Stimulated activated CD4-positive, alpha-beta T cell treated with anti-CD3 and anti-CD28 coated beads, Interleukin-15, amount 100 ng/mL, for 24 hours (primary cell): ENCODE measurements around the gene RPL23.

ENCODE experiments used
- DNase-seq: peaks from one replicate; pipeline ENCODE4 v3.0.0-alpha.2; 2020

Gene RPL23

DNA sequence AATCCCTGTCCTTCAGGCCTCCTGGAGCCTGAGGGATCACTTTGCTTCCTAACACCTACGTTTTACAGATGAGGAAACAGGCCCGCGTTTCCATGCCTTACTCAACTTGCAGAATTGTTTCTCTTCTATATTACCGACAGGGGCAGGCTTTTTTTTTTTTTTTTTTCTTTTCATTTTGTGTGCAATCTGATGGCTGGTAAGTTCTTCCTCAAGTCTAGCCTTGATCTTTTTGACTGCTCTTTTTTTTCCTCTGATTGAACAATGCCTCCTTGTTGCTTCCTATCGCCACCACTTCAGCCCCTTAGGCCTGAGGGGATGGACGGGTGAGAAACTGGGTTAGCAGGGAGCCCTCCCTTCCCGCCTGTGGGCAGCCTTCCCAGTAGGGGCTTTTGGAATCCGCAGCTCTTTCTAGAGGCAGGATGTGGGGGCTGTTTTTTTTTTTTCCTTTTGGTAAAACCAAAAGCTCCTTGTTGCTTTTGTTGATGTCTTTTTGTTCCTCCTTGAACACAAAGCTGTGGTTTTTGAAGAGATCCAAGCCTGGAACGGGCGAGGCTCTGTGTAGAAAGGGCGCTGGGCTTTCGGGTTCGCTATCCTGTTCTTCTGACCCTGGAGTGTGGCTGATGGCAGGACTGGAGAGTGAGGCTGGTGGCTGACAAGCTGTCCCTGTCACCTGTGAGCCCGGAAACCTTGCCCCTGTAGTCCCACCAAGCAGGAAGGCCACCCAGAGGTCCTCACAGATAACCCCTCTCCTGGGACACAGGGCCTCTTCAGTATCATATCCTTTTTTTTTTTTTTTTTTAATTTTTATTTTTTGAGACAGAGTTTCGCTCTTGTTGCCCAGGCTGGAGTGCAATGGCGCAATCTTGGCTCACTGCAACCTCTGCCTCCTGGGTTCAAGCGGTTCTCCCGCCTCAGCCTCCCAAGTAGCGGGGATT, 30.3 kb upstream of the RPL23 start:
- no peak for DNase-seq

DNA sequence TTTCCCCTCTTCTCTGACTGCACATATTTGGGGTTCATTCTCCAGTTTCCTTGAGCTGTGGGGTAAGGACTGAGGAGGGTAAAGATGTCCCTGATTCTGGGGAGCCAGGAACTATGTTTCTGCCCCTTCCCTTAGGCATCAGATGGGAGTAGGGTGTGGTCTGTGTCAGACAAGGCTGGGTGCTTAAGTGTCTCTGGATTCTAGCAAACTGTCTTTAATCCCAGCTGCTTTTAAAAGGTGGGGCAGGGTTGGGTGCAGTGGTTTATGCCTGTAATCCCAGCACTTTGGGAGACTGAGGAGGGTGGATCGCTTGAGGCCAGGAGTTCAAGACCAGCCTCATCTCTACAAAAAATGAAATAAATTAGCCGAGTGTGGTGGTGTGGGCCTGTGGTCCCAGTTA, 29.3 kb upstream of the RPL23 start:
- DNase-seq: no peak

DNA sequence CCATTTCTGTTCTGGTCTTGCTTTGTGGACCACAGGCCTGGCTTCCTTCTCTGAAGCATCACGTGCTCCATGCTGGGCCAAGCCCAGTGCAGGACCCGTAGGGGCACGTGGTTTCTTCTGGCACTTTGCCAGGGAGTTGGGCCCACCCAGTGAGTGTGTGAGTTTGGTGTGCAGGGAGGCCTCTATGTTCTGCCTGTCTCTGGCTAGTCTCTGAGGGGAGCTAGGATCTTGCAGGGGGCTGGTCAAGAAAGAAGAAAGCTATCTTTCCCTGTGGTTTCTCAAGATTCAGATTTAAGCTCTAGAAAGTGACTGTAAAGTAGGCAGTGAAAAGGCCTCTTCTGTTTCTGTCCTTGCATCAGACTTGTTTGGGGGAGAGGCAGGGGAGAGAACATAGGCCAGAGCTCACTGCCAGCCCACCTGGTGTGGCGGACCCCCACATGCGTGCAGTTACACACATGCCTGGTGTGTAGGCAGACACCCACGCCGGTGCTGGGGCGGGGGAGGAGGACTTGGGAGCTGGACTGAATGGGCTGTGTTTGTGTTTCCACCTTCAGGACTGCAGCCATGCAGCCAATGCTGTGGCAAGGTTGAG, 28.2 kb upstream of the RPL23 start:
- peak; percentile 62 for DNase-seq

DNA sequence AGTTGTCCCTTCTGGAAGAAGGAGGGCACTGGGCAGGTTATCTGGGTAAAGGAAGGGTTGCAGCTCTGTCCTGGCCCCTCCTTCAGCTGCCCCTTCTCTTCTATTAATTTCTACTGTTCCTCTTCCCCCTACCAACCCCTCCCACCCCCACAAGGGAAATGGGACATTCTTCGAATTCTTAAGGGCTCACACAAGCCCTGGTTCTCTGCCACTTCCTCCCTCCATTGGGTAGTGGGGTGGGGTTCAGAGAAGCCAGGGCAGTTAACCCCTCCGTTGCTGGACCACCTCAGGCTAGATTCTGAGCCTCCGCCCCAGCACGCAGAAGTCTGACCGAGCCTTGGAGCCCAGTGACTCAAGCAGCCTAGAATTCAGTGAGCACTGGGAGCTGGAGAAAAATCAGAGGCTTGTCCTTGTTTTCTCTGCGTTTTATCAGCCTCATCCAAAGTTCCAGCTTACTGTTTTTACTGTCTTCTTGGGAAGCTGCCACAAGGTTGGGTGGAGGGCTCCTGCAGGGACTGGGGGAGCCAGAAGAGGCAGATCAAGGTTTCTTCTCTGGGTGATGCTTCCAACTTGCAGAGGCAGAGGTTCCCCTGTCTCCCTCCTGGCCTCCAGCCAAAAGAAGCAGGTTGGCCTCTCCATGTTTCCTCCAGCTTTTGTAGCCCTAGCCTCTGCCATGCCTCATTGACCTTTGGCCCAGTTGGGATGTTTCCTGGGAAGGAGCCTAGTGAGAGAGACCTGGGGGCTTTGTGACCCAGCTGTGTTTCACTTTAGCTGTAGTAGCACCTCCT, 26.6 kb upstream of the RPL23 start:
- no peak for DNase-seq

DNA sequence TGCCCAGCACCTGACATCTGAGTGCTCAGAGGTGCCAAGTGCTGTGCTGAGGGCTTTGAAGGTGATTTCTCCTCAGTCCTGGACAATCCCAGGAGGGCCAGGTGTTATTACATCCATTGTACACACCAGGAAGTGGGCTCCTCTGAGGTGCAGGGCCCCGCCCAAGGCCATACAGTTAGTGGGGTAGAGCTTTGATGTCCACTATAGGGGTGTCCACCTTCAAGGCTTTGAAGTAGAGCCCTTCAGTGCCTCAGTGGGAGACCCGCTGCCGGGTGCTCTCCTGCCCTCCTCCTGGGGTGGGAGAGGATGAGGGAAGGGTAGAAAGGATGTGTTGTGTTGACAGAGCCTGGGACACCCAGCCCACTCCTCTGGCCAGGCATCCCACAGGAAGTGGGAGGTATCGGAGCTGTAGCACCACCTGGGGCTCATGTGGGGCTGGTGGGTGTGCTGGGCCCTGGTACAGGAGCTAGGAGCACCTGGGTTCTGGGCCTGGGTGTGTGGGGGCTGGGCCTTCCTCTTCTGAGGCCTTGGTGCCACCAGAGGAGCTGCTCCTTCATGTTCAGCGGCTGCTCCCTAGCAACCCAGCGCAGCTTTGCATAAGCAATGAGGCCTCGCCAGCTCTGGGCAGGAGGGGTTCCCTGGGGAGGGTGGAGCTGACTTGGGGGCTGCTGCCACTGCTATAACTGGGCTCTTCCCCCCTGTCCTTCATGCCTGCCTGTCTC, 23.8 kb upstream of the RPL23 start:
- DNase-seq: peak; percentile 36

DNA sequence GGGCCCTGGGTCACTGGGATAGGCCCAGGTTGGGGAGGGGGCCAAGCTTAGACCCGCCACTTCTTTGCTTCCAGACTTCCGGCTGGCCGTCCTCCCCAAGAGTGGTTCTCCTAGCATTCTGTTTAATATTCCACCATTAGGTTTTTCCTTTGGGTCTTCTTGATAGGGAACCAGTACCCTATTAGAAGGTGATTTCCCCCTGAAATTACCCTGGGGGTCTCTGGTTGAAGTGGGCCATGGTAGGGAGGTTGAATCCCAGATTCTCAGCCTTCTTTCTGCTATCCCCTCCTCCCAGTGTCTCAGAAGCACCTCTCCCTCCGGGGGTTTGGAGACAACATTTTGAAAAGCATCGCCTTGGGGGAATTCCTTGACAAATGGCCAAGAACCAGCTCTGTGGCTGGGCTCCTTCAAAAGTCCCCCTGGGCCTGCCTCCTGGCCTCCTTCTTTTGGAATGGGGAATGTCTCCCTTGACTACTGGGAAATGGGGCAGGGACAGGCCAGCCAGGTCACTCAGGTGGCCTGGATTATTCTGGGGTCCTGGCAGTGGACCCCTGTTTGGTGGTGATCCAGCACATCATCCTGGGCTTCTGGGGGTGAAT, 22.1 kb upstream of the RPL23 start:
- DNase-seq: no peak

DNA sequence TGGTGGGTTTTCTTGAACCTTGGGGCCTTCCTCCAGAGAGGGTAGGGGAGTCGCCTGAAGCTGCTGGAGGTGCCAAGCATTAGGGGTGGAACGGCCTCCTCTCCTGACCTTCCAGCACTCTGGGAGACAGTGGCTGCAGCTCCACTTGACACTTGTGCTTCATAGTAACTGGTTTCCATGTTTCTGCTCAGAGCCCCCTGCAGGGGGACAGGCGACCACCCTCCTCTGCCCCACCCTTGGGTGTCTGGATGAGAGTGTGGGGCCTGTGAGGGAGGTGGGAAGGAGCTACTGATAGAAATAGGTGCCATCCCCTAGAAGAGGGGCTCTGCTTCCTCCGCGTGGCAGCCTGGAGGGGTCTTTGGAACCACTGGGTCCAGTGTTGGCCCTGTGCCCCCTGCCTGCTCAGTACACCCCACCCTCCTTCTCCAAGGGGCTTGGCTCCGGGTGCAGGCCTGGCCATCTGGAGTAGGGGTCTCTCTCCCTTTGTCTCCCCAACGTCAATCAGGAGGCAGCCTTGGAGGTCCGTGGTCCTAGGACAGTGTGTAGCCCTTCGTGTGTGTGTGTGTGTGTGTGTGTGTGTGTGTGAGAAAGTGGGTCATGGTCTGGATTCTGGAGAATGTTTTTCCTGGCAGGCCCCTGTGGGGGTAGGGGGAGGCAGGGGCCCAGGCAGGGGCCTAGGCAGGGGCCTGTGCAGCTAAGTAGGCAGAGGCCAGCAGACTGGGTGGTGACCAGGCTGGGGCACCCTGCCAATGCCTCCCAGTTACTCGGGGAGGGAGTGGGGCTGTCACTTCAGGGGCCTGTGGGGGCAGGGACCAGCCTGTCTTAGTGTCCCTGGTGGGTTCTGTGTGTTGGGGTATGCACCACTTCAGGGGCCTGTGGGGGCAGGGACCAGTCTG, 21.2 kb upstream of the RPL23 start:
- DNase-seq: no peak

DNA sequence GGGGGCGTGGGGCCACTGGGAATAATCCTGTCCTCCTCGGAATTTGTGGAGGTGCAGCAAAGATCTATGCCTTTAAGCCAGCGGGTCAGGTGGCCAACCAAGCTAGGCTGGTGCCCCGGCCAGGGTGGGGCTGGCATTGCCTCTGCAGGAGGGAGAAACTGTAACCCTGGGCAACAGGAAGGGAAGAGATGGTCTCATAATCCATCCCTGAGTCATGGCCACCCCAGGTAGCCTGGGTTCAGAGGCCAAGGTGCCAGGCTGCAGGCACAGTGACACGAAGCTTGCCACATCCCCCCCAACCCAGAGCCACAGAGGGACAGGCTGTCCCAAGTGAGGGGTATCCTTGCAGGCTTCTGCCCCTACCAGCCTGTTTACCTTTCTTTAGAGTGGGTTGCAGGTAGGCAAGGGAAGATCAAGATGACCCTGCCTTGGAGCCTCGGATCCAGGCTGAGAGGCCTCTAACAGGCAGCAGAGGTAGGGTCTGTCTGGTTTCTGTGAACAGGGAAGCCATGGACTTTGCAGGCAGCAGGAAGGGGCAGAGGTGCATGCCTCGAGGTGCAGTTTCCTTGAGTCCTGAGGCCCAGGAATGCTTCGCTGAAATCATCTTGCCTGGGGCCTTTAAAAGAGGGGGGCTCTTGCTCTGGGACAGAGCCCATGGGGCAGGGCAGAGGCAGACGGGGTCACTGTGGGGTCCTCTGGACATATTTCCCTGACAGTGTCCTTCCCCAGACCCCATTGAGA, 20.3 kb upstream of the RPL23 start:
- no peak for DNase-seq

DNA sequence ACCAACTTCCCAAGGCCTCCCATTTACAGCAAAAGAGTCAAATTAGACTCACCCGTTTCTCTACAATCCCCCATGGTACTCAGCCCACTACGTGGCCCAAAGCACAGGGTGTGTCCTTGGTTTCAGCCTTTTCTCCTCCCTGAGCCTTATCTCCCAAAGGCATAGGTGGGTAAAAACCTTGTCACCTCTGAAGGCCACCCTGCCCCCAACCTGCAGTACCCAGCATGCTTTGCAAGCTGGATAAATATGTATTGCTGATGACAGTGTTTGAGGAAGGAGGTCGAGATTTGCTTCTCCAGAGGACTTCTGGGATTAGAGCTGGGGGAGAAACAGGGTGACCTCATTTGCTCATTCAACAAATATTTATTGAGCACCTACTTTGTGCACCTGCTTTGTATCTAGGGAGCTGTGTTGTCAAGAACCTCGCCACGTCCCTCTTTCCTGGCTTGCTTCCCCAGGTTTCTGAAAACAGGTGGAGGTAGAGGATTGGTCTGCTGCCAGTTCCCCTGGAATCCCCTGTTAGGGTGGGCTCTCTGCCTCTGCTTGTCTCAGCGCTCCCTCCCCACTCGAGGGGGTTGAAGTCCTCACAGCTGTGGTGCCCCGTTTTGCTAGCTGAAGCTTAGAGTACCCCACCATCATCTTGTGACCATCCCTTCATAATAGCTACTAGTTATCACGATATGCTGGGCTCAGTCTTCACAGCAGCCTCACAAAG, 19.3 kb upstream of the RPL23 start:
- DNase-seq: no peak

DNA sequence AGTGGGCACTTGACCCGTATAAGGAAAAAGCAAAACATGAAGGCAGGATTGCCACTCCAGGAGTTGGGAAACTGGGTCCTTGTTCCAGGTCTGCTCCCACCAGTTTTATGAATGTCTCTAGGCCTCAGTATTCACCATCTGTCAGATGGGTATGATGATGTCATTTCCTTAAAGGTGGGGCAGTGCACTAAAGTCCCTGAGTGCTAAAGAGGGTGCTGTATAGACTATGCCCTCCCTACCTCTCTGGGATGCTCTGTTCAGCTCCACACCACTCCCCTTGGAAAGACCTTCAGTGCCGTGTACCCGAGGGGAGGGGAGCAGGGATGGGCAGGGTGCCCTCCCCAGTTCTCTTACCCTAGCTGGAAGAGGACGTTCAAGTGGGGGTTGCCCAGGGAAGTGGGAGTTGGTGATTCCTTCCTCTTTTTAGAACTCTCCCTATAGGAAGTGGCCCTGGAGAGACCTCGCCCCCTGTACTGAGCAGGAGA, 18.5 kb upstream of the RPL23 start:
- DNase-seq: no peak

DNA sequence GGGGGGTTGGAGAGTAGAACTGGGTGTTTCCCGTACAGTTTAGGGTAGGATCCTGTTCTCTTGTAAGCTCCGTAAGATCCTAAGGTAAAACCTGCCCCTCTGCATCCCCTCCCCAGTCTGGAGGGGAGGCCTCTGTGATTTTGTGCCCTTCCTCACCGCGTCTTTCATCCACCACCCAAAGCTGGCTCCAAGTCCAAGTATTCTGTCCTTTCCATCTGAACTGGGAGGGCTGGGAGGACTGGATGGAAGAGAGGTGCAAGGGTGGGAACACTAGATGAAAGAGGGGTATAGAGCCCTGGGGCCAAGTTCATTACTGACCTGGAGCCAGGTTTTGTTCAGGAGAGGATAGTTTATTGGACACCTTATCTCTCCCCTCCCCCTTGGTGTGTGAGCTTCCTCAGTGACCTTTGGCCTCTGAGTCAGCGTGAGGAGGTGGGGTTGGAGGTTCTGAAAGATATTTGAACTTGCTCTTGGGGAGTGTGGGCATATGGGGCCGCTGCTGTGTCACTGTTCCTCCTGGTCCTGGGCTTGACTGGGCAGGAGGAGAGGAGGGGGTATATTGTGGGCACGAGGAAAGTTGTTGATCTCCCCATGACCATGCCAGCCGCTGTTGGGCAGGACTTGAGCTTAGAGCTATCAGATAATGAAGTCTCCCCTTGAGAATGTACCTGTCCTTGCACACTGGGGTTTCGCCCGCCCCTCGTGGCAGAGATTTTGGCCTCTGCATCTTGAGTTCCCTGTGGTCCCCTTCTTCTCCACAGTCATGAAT, 17.9 kb upstream of the RPL23 start:
- peak; percentile 88 for DNase-seq

DNA sequence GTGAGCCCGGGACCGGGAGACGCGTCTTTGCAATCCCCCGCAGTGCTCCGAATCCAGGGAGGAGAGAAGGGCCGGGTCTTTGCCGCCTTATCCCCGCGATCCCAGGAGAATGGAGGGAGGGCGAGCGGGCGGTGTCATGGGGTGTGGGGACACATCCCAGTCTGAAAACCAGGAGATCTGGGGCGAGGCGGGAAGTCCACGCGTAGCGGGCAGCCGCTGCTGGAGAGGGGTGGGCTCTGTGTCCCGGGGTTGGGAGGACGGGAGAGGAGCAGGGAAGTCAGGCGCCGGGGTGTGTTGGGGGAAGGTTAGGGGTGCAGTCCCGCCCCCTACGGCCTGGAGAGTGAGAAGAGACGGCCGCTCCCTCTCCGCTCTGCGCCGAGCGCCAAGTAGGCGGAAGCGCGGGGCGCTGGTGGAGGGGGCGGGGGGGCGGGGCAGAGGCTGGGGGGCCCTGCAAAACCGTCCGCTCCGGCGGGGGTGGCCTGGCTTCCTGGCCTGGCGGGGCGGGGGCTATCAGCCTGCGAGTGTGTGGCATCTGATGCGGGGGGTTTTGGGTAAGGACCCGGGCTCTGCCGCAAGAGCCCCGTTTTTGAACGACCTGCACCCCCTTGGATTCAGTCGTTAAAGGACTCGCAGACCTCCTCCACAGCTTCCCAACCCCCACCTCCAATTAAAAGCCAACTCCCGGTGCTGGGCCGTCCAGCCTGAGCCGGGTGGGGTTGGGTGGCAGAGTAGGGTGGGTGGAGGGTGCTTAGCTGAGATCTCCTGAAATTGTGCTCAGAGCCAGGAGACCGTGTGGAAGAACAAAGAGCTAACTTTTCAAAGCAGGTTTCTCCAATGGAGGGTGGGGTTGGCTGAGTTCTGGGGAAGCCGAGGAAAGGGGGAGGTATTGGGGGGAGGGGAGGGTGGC, 17.0 kb upstream of the RPL23 start:
- peak; percentile 85 for DNase-seq

DNA sequence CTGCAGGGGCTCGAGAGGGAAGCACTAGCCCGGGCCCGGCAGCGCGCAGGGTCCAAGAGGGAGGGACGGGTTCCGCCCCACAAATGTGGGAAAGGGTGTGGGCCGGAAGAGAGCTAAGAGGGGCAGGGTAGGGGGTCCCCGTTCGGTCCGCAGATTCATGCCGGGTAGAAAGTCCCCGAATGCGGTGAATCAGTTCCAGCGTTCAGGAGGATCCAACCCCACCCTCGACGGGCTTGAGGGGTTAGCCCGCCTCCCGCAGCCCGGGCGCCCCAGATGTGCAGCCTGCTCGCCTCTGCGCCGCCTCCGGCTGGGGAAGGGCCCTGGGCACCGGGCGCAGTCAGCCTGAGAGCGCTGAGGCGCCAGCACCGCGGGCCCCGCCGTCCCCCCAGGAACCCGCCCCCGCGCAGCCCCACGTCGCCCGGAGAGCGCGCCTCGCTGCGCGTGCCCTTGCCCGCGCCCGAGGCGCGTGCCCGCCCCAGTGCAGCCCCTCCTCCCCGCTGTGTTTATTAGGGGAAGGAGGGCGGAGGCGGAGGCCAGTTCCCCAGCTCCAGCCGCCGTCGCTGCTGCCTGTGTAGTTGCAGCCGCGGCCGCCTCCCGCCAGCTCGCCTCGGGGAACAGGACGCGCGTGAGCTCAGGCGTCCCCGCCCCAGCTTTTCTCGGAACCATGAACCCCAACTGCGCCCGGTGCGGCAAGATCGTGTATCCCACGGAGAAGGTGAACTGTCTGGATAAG, 16.2 kb upstream of the RPL23 start, which contains the start of gene LASP1:
Gene LASP1, plus strand, starts transcription at position 533 of the 733 bp plus-strand sequence. Its CDS starts 132 bp downstream, at position 665.
- peak; percentile 90 for DNase-seq

DNA sequence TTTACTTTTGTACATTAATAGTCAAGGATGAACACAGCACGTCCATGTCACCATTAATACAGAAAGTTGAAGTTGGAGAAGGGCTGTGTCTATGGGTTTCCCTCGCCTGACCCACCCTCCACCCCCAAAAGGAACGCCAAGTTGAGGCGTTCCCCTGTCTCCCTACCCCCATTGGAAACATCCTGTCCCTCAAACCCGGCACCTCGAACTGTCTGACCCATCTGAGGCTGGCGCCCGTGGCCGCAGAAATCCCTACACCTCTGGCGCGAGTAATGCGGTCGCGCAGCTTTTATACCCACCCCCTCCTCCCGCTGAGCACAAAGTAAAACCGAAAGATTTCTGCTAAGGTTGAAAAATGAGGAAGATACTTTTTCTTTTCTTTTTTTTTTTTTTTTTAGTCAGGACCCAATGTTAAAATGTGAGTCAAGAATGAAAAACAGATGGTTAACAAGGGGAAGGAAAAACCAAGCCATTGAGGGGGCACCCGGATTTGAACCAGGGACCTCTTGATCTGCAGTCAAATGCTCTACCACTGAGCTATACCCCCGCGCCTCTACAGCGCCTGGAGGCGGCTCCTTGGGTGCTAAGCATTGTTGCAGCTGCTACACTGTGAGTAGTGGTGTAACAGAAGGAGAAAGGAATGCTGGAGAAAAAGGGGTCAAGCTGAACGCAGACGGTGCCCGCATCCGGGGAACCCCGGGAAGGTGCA, 15.4 kb upstream of the RPL23 start:
- DNase-seq: peak; percentile 92

DNA sequence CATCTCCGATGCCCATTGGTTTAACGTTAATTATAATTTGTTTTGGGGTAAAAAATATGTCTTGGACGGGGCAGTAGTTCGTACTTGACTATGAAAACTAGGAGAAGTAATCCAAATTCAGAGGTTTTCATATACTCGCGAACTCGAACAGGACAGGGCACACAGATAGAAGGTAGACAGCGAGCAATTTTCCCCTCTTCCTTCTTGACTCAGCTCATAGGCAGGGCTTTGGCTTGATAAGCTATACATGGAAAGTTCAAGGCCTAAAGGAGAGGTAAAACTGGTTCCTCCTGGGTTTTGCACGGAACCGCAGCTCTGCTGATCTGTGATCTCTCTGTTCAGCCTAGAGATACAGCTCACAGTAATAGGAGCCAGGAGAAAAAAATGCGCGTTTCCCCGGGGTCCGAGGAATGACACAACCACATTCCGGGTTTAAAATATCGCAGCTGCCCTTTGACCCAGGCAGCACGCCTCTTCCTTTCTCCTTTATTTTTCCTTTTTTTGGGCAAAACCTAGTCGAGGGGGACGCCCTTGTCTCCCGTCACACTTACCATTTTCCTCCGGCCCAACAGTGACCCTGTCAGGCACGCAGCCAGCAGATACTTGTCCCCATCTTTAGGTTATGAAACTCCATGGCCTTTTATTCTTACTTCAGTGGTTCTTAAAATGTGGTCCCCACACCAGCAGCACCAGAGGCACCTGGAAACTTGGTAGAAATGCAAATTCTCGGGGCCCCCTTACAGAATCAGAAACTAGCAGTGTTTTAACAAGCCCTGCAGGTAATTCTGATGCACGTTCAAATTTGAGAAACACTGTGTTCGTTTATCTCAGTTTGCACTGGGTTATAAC, 14.7 kb upstream of the RPL23 start:
- no peak for DNase-seq
